IMR-90 (cell line): Measurements from ENCODE around the gene PPP2R1A. TPM values are rescaled to one million over a fixed set of nuclear protein-coding genes. Genes with fewer than 3 reads are reported as not detected.

Experiments
- ATAC-seq: fragments of 200-7000 bp; cut with Tn5 transposase; 2 replicates; pipeline ENCODE4 v1.9.1; 2020; ENCODE audit warnings: low read depth, mild to moderate bottlenecking, moderate library complexity
- BruUV-seq: library from RNA; stranded (reverse); fragments of 400-500 nt; replicated peaks from 2 replicates; lab custom pipeline; 2021; lab: Mats Ljungman, UMichigan
- CTCF ChIA-PET: fragments of 300-600 bp; formaldehyde crosslinking; extraction: SDS; loops from one replicate; lab custom pipeline; 2021; ENCODE audit warnings: antibody characterized with exemption; lab: Yijun Ruan, JAX
- POLR2A ChIA-PET: fragments of 300-600 bp; sonication (Branson Sonifier 250); formaldehyde crosslinking; loops from one replicate; lab custom pipeline; 2022; ENCODE audit warnings: antibody characterized with exemption; ENCODE audit not compliant: unreplicated experiment; lab: Charles Lee
- DNase-seq: peaks from one replicate; pipeline ENCODE4 v3.0.0; 2013
- H2AFZ ChIP-seq: replicated peaks from 2 replicates; pipeline ENCODE3; 2013; ENCODE audit warnings: low read length, mild to moderate bottlenecking; ENCODE audit not compliant: poor library complexity
- H2AK5ac ChIP-seq: 2 replicates; pipeline ENCODE4 v1.6.1; 2013; ENCODE audit warnings: low read depth, low read length, inconsistent platforms
- H2AK9ac ChIP-seq: replicated peaks from 2 replicates; pipeline ENCODE3; 2013; ENCODE audit warnings: mild to moderate bottlenecking, low read depth, low read length, moderate library complexity; ENCODE audit not compliant: poor library complexity
- H2BK120ac ChIP-seq: 2 replicates; pipeline ENCODE4 v1.6.1; 2013; ENCODE audit warnings: low read depth, low read length, inconsistent platforms
- H2BK15ac ChIP-seq: 3 replicates; pipeline ENCODE4 v1.6.1; 2013; ENCODE audit warnings: low read depth, low read length, inconsistent platforms
- H2BK20ac ChIP-seq: 2 replicates; pipeline ENCODE4 v1.6.1; 2013; ENCODE audit warnings: low read depth, mild to moderate bottlenecking, inconsistent platforms, low read length, moderate library complexity
- H2BK5ac ChIP-seq: 2 replicates; pipeline ENCODE4 v1.6.1; 2013; ENCODE audit warnings: mild to moderate bottlenecking, low read depth, low read length, inconsistent platforms; ENCODE audit not compliant: poor library complexity, severe bottlenecking
- H3K14ac ChIP-seq: replicated peaks from 2 replicates; pipeline ENCODE4 v1.6.1; 2013; ENCODE audit warnings: low read depth, low read length, inconsistent platforms
- H3K18ac ChIP-seq: 2 replicates; pipeline ENCODE4 v1.6.1; 2013; ENCODE audit warnings: low read depth, low read length, control low read depth
- H3K23ac ChIP-seq: 2 replicates; pipeline ENCODE4 v1.6.1; 2013; ENCODE audit warnings: low read depth, low read length, inconsistent platforms
- H3K27ac ChIP-seq: 2 replicates; pipeline ENCODE4 v1.5.1; 2013; ENCODE audit warnings: mild to moderate bottlenecking, control low read depth, low read length; ENCODE audit not compliant: insufficient read depth
- H3K27me3 ChIP-seq: 2 replicates; pipeline ENCODE4 v1.6.1; 2013; ENCODE audit warnings: low read length; ENCODE audit not compliant: control insufficient read depth, insufficient read depth
- H3K36me3 ChIP-seq: 2 replicates; pipeline ENCODE4 v1.6.1; 2013; ENCODE audit warnings: low read length, mixed read lengths; ENCODE audit not compliant: control insufficient read depth, insufficient read depth
- H3K4ac ChIP-seq: 2 replicates; pipeline ENCODE4 v1.6.1; 2013; ENCODE audit warnings: low read depth, low read length, inconsistent platforms
- H3K4me1 ChIP-seq: 2 replicates; pipeline ENCODE4 v1.6.1; 2013; ENCODE audit warnings: low read length, mixed read lengths; ENCODE audit not compliant: control insufficient read depth, insufficient read depth
- H3K4me2 ChIP-seq: 2 replicates; pipeline ENCODE4 v1.6.1; 2013; ENCODE audit warnings: low read depth, mild to moderate bottlenecking, control low read depth, low read length, moderate library complexity
- H3K4me3 ChIP-seq: 2 replicates; pipeline ENCODE4 v1.5.1; 2013; ENCODE audit warnings: low read depth, mild to moderate bottlenecking, control low read depth, low read length, moderate library complexity; ENCODE audit not compliant: insufficient read depth
- H3K56ac ChIP-seq: 2 replicates; pipeline ENCODE4 v1.6.1; 2013; ENCODE audit warnings: low read length, inconsistent platforms; ENCODE audit not compliant: insufficient read depth; ENCODE audit errors: extremely low read depth
- H3K79me1 ChIP-seq, 2 experiments: 2 replicates each; pipeline ENCODE4 v1.6.1; 2013; ENCODE audit warnings: low read length in 2 of 2, inconsistent platforms in 1 of 2, low read depth in 1 of 2
- H3K9ac ChIP-seq: 2 replicates; pipeline ENCODE4 v1.6.1; 2013; ENCODE audit warnings: low read depth, low read length, control low read depth
- H3K9me1 ChIP-seq: 2 replicates; pipeline ENCODE4 v1.6.1; 2013; ENCODE audit warnings: low read length, inconsistent platforms; ENCODE audit not compliant: insufficient read depth
- H3K9me3 ChIP-seq: 2 replicates; pipeline ENCODE4 v1.6.1; 2013; ENCODE audit warnings: low read length; ENCODE audit not compliant: control insufficient read depth, insufficient read depth
- H4K20me1 ChIP-seq: 2 replicates; pipeline ENCODE4 v1.6.1; 2013; ENCODE audit warnings: low read length, inconsistent platforms; ENCODE audit not compliant: insufficient read depth
- H4K5ac ChIP-seq: 2 replicates; pipeline ENCODE4 v1.6.1; 2013; ENCODE audit warnings: mild to moderate bottlenecking, low read depth, low read length, control low read depth
- H4K8ac ChIP-seq, 2 experiments: 2 replicates each; pipeline ENCODE4 v1.6.1; 2013; ENCODE audit warnings: low read depth in 2 of 2, low read length in 2 of 2, control low read depth in 1 of 2, inconsistent platforms in 1 of 2
- H4K91ac ChIP-seq: 2 replicates; pipeline ENCODE4 v1.6.1; 2013; ENCODE audit warnings: low read depth, low read length, inconsistent platforms; ENCODE audit not compliant: insufficient read depth
- BHLHE40 ChIP-seq: fragments of 150-350 bp; IDR thresholded peaks from 2 replicates; pipeline ENCODE4 v1.6.1; 2016; ENCODE audit warnings: mild to moderate bottlenecking, low read depth, low read length
- CEBPB ChIP-seq: IDR thresholded peaks from 2 replicates; pipeline ENCODE4 v1.6.1; 2012; ENCODE audit warnings: low read depth, low read length, improper control_type of control experiment
- CHD1 ChIP-seq: IDR thresholded peaks from 2 replicates; pipeline ENCODE4 v1.6.1; 2012; ENCODE audit warnings: low read depth, low read length, improper control_type of control experiment
- FOS ChIP-seq: fragments of 150-350 bp; IDR thresholded peaks from 2 replicates; pipeline ENCODE4 v1.6.1; 2016; ENCODE audit warnings: low read depth, low read length
- MAFK ChIP-seq: IDR thresholded peaks from 2 replicates; pipeline ENCODE4 v1.6.1; 2012; ENCODE audit warnings: low read depth, low read length, improper control_type of control experiment
- MAZ ChIP-seq: IDR thresholded peaks from 2 replicates; pipeline ENCODE4 v1.6.1; 2012; ENCODE audit warnings: low read depth, mild to moderate bottlenecking, low read length, improper control_type of control experiment, moderate library complexity, borderline replicate concordance
- MXI1 ChIP-seq: IDR thresholded peaks from 2 replicates; pipeline ENCODE4 v1.6.1; 2012; ENCODE audit warnings: low read depth, mild to moderate bottlenecking, low read length, moderate library complexity, borderline replicate concordance
- NFE2L2 ChIP-seq: fragments of 150-350 bp; IDR thresholded peaks from 2 replicates; pipeline ENCODE4 v1.6.1; 2016; ENCODE audit warnings: low read depth, mild to moderate bottlenecking, low read length
- POLR2A ChIP-seq: IDR thresholded peaks from 2 replicates; pipeline ENCODE4 v1.6.1; 2012; ENCODE audit warnings: mild to moderate bottlenecking, low read depth, low read length
- RAD21 ChIP-seq: IDR thresholded peaks from 2 replicates; pipeline ENCODE4 v1.6.1; 2012; ENCODE audit warnings: low read length, improper control_type of control experiment
- RCOR1 ChIP-seq: IDR thresholded peaks from 2 replicates; pipeline ENCODE4 v1.6.1; 2012; ENCODE audit warnings: mild to moderate bottlenecking, low read length, improper control_type of control experiment; ENCODE audit not compliant: insufficient replicate concordance
- RFX5 ChIP-seq: IDR thresholded peaks from 2 replicates; pipeline ENCODE4 v1.8.0; 2012; ENCODE audit warnings: low read depth, mild to moderate bottlenecking, low read length, moderate library complexity
- SMC3 ChIP-seq: fragments of 150-350 bp; IDR thresholded peaks from 2 replicates; pipeline ENCODE4 v1.6.1; 2016; ENCODE audit warnings: low read depth, mild to moderate bottlenecking, antibody characterized with exemption, low read length, moderate library complexity
- WGBS, 2 experiments: methylation state at CpG; one replicate each; pipeline versions ENCODE4 v1.1.5 to v1.1.7; 2013; ENCODE audit warnings: missing lambda C conversion rate in 2 of 2; ENCODE audit not compliant: insufficient read length in 1 of 2; ENCODE audit errors: extremely low coverage in 2 of 2; 5-methylcytosine and 5-hydroxymethylcytosine counted together
- dilution Hi-C: fragments of 300-500 bp; cut with HindIII; formaldehyde crosslinking; loops from one replicate; pipeline ENCODE4 v1.14.3; 2018; ENCODE audit warnings: low sequenced_read_pairs; ENCODE audit not compliant: unreplicated experiment
- in situ Hi-C: fragments of 300-500 bp; cut with MboI; formaldehyde crosslinking; loops from 3 replicates; pipeline ENCODE4 v1.14.3; 2019; ENCODE audit warnings: low sequenced_read_pairs, inconsistent platforms, mixed read lengths
- intact Hi-C: fragments of 100-400 bp; cut with micrococcal nuclease; formaldehyde crosslinking; loops from 2 replicates; pipeline ENCODE4 v1.10.0; 2022
- polyA plus RNA-seq, 3 experiments: library from polyadenylated mRNA; depleted of rRNA; stranded (reverse); fragments of >200 nt; gene quantifications; 2 replicates each; pipeline ENCODE4 v1.2.3, GENCODE V29; 2012; ENCODE audit warnings: low replicate concordance in 1 of 3
- total RNA-seq: library from RNA; depleted of rRNA; stranded (reverse); fragments of >200 nt; gene quantifications from 2 replicates; pipeline ENCODE4 v1.2.3, GENCODE V29; 2012
- TF ChIP-seq, protein P1 (sequence below): fragments of 150-350 bp; IDR thresholded peaks from 2 replicates; pipeline ENCODE4 v1.6.1; 2017; ENCODE audit warnings: mild to moderate bottlenecking, antibody characterized with exemption, low read length, low read depth
- TF ChIP-seq, protein P2 (sequence below): conservative IDR thresholded peaks from 2 replicates; pipeline ENCODE4 v1.5.1; 2012; ENCODE audit warnings: mild to moderate bottlenecking, low read depth, low read length, improper control_type of control experiment
- TF ChIP-seq, protein P3 (sequence below): fragments of 150-350 bp; IDR thresholded peaks from 2 replicates; pipeline ENCODE4 v1.6.1; 2016; ENCODE audit warnings: low read depth, mild to moderate bottlenecking, low read length, moderate library complexity, borderline replicate concordance

Gene PPP2R1A
- total and polyA plus RNA-seq, 2 of the 4 experiments (the other 2 are of a cell fraction): 173 to 250 TPM

DNA sequence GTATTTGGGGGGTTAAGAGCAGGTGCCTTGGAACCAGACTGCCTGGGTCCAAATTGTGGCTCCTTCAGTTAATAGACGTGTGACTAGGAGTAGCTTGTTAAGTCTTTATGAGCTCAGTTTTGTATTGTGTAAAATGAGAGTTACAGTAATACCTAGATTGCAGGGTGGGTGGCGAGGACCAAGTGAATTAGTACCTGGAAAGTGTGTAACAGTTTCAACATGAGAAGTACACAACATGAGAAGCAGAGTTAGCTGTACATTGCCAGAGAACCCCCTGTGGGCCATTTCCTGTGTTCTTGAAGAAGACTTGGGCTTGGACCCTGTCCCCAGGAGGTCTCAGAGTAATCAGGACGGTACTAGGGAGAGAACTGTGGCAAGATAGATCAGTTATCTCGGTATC lies 36.8 kb downstream of the PPP2R1A start:
- Histone ChIP-seq H3K27me3 (no peaks in the 10 kb centered on the region), H4K5ac (no peak overlapping the region), H3K4me2 (no peak overlapping the region), H3K14ac (no peak overlapping the region), H3K36me3 (peaks cover 57% of the 10 kb centered on the region), H3K27ac (no peak overlapping the region), H3K9me3 (no peaks in the 10 kb centered on the region), H2AK5ac (no peak overlapping the region), H3K79me1 (peaks cover 0 to 5% of the 10 kb centered on the region in 2 experiments; a peak in 3 of 4 replicates), H3K4me3 (no peak overlapping the region), H2BK15ac (no peak overlapping the region), H3K9ac (no peak overlapping the region), H4K91ac (no peak overlapping the region), H2AFZ (no peak overlapping the region), H4K8ac (no peak overlapping the region), H2BK120ac (no peak overlapping the region), H2BK20ac (no peak overlapping the region), H3K9me1 (no peaks in the 10 kb centered on the region), H3K18ac (no peak overlapping the region), H2AK9ac (no peak overlapping the region), H4K20me1 (no peaks in the 10 kb centered on the region; the same call in 1 of the 2 replicates), H3K4me1 (no peaks in the 10 kb centered on the region), H3K56ac (no peak overlapping the region), H3K4ac (no peak overlapping the region), H2BK5ac (no peak overlapping the region), H3K23ac (no peak overlapping the region)
- TF ChIP-seq NFE2L2: no peak
- no peak for TF ChIP-seq BHLHE40
- TF ChIP-seq, protein P1, sequence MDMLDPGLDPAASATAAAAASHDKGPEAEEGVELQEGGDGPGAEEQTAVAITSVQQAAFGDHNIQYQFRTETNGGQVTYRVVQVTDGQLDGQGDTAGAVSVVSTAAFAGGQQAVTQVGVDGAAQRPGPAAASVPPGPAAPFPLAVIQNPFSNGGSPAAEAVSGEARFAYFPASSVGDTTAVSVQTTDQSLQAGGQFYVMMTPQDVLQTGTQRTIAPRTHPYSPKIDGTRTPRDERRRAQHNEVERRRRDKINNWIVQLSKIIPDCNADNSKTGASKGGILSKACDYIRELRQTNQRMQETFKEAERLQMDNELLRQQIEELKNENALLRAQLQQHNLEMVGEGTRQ: no peak
- TF ChIP-seq, protein P2, sequence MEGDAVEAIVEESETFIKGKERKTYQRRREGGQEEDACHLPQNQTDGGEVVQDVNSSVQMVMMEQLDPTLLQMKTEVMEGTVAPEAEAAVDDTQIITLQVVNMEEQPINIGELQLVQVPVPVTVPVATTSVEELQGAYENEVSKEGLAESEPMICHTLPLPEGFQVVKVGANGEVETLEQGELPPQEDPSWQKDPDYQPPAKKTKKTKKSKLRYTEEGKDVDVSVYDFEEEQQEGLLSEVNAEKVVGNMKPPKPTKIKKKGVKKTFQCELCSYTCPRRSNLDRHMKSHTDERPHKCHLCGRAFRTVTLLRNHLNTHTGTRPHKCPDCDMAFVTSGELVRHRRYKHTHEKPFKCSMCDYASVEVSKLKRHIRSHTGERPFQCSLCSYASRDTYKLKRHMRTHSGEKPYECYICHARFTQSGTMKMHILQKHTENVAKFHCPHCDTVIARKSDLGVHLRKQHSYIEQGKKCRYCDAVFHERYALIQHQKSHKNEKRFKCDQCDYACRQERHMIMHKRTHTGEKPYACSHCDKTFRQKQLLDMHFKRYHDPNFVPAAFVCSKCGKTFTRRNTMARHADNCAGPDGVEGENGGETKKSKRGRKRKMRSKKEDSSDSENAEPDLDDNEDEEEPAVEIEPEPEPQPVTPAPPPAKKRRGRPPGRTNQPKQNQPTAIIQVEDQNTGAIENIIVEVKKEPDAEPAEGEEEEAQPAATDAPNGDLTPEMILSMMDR: no peak
- TF ChIP-seq CEBPB: no peak
- TF ChIP-seq SMC3: no peak
- no peak for TF ChIP-seq MAZ
- TF ChIP-seq RCOR1: no peak
- TF ChIP-seq, protein P3, sequence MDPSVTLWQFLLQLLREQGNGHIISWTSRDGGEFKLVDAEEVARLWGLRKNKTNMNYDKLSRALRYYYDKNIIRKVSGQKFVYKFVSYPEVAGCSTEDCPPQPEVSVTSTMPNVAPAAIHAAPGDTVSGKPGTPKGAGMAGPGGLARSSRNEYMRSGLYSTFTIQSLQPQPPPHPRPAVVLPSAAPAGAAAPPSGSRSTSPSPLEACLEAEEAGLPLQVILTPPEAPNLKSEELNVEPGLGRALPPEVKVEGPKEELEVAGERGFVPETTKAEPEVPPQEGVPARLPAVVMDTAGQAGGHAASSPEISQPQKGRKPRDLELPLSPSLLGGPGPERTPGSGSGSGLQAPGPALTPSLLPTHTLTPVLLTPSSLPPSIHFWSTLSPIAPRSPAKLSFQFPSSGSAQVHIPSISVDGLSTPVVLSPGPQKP: no peak
- TF ChIP-seq RAD21: no peak
- no peak for TF ChIP-seq CHD1
- no peak for TF ChIP-seq POLR2A
- TF ChIP-seq RFX5: no peak
- TF ChIP-seq MAFK: no peak
- no peak for TF ChIP-seq FOS
- no peak for TF ChIP-seq MXI1
- ATAC-seq: no peak
- BruUV-seq: no TSS peak
- no peak for DNase-seq
- intact Hi-C loops (no loop called here), dilution Hi-C loops (no loop called here), in situ Hi-C loops (no loop called here)
- no CpG with 5 or more reads among the region's 4 CpGs for WGBS, 2 experiments
- ChIA-PET CTCF (no interaction called here), POLR2A (no interaction called here)
